NCI-H1092 treated with DMSO at 0.1 percent for 48 hours (cell line): ENCODE measurements around the gene KANK2.

Experiments used
- DNase-seq: peaks from one replicate; lab custom pipeline; 2025; lab: John Stamatoyannopoulos, UW

Gene KANK2

GRCh38 chr19:11225815-11226214, 28.5 kb upstream of the KANK2 start:
- DNase-seq = no peak

GRCh38 chr19:11225172-11225571, 27.8 kb upstream of the KANK2 start:
- DNase-seq = no peak

- DNase-seq = no peak
These were observed 27.1 kb upstream of the KANK2 start for GRCh38 chr19:11224429-11224828.

GRCh38 chr19:11223200-11223599, 25.9 kb upstream of the KANK2 start:
- no peak for DNase-seq

- no peak for DNase-seq
These were observed 23.8 kb upstream of the KANK2 start for GRCh38 chr19:11221082-11221598.

- no peak for DNase-seq
These were observed 17.0 kb upstream of the KANK2 start for GRCh38 chr19:11214387-11214786.

GRCh38 chr19:11210656-11210928, 13.2 kb upstream of the KANK2 start:
- DNase-seq = no peak

- DNase-seq = no peak
These were observed 12.7 kb upstream of the KANK2 start for GRCh38 chr19:11209839-11210655.

- no peak for DNase-seq
These were observed 11.5 kb upstream of the KANK2 start for GRCh38 chr19:11208561-11209471.

GRCh38 chr19:11205939-11206570, 8.7 kb upstream of the KANK2 start:
- DNase-seq = no peak

GRCh38 chr19:11204943-11205349, 7.6 kb upstream of the KANK2 start:
- peak; percentile 1 for DNase-seq

- DNase-seq = no peak
These were observed 6.8 kb upstream of the KANK2 start for GRCh38 chr19:11204076-11204602.

- peak; percentile 35 for DNase-seq
These were observed 6.1 kb upstream of the KANK2 start for GRCh38 chr19:11203194-11204075.

GRCh38 chr19:11202488-11203193, 5.3 kb upstream of the KANK2 start:
- DNase-seq = no peak

- no peak for DNase-seq
These were observed 4.4 kb upstream of the KANK2 start for GRCh38 chr19:11201791-11202190.

GRCh38 chr19:11200931-11201330, 3.6 kb upstream of the KANK2 start:
- no peak for DNase-seq

- no peak for DNase-seq
These were observed 2.8 kb upstream of the KANK2 start for GRCh38 chr19:11200015-11200574.

- no peak for DNase-seq
These were observed 2.2 kb upstream of the KANK2 start for GRCh38 chr19:11199517-11199916.

GRCh38 chr19:11198769-11199424, 1.6 kb upstream of the KANK2 start:
- DNase-seq = no peak

- DNase-seq = no peak
These were observed 810 bp upstream of the KANK2 start for GRCh38 chr19:11198175-11198534.
